Kidney epithelial cell (primary cell): ENCODE data around the gene CEP350. TPM values are rescaled to one million over a fixed set of nuclear protein-coding genes. Genes with fewer than 3 reads are reported as not detected.

Experiments used
- DNase-seq: peaks from one replicate; pipeline ENCODE4 v3.0.0-alpha.2; 2010; ENCODE audit warnings: low read depth
- H3K27me3 ChIP-seq: 2 replicates; pipeline ENCODE4 v1.6.0; 2011; ENCODE audit warnings: low read length; ENCODE audit not compliant: control insufficient read depth, insufficient read depth
- H3K36me3 ChIP-seq: 2 replicates; pipeline ENCODE4 v1.5.1; 2011; ENCODE audit warnings: low read length; ENCODE audit not compliant: control insufficient read depth, insufficient read depth
- H3K4me3 ChIP-seq: 2 replicates; pipeline ENCODE4 v1.5.1; 2011; ENCODE audit warnings: low read depth, mild to moderate bottlenecking, control low read depth, low read length
- total RNA-seq: library from RNA; depleted of rRNA; stranded (reverse); fragments of >200 nt; gene quantifications from 2 replicates; pipeline ENCODE4 v1.2.3, GENCODE V29; 2015
- TF ChIP-seq, protein P1 (sequence below): IDR thresholded peaks from 2 replicates; pipeline ENCODE4 v1.5.1; 2011; ENCODE audit warnings: mild to moderate bottlenecking, moderate library complexity, low read length, control low read depth, inconsistent platforms; ENCODE audit not compliant: insufficient read depth, poor library complexity, severe bottlenecking

The CEP350 gene
- total RNA-seq, 1 donor from 2014 or later, result 24.9 TPM

DNA sequence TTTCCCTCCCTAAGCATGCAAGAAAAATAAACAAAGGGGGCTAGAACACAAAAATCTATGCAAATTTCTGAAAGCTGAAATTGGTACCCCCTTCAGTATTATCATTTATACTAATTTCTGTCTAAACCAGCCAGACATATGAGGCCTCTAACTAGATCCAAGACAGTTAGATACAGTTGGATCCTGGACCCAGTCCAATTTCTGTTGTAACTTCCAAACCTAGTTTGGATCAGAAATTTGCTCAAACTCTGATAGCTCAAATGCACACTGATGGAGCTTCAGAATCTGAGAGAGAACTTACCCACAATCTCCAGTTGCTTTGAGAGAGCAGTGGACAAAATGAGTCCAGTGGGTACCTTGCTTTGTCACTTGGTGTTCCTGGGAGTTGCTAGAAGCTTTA is 11.9 kb downstream of the CEP350 start:
- TF ChIP-seq, protein P1, sequence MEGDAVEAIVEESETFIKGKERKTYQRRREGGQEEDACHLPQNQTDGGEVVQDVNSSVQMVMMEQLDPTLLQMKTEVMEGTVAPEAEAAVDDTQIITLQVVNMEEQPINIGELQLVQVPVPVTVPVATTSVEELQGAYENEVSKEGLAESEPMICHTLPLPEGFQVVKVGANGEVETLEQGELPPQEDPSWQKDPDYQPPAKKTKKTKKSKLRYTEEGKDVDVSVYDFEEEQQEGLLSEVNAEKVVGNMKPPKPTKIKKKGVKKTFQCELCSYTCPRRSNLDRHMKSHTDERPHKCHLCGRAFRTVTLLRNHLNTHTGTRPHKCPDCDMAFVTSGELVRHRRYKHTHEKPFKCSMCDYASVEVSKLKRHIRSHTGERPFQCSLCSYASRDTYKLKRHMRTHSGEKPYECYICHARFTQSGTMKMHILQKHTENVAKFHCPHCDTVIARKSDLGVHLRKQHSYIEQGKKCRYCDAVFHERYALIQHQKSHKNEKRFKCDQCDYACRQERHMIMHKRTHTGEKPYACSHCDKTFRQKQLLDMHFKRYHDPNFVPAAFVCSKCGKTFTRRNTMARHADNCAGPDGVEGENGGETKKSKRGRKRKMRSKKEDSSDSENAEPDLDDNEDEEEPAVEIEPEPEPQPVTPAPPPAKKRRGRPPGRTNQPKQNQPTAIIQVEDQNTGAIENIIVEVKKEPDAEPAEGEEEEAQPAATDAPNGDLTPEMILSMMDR, result no peak
- Histone ChIP-seq H3K36me3 (no peaks in the 10 kb centered on the region), H3K4me3 (no peak overlapping the region), H3K27me3 (no peaks in the 10 kb centered on the region)
- no peak for DNase-seq

DNA sequence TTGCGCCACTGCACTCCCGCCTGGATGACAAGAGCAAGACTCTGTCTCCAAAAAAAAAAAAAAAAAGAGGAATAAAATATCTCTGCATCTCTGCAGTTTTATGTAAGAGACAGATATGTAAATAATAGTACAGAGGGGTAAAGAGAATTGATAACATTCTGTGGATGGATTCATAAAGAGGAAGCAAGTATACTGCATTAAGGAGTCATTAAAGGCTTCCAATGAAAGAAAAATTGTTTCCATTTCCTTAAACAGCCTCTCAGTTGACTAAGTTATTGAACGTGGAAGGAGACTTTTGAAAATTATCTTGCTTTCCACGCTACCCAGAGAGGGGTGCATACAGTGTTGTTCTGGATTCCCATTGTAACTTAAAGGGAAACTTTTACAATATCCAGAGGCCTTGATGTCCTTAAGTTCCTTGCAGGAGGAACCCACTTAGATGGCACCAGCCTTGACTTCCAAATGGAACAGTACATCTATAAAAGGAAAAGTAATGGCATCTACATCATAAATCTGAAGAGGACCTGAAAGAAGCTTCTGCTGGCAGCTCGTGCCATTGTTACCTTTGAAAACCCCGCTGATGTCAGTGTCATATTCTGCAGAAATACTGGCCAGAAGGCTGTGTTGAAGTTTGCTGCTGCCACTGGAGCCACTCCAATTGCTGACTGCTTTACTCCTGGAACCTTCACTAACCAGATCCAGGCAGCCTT is 13.8 kb downstream of the CEP350 start:
- TF ChIP-seq, protein P1, result no peak
- Histone ChIP-seq H3K36me3 (no peaks in the 10 kb centered on the region), H3K27me3 (no peaks in the 10 kb centered on the region), H3K4me3 (no peak overlapping the region)
- no peak for DNase-seq

DNA sequence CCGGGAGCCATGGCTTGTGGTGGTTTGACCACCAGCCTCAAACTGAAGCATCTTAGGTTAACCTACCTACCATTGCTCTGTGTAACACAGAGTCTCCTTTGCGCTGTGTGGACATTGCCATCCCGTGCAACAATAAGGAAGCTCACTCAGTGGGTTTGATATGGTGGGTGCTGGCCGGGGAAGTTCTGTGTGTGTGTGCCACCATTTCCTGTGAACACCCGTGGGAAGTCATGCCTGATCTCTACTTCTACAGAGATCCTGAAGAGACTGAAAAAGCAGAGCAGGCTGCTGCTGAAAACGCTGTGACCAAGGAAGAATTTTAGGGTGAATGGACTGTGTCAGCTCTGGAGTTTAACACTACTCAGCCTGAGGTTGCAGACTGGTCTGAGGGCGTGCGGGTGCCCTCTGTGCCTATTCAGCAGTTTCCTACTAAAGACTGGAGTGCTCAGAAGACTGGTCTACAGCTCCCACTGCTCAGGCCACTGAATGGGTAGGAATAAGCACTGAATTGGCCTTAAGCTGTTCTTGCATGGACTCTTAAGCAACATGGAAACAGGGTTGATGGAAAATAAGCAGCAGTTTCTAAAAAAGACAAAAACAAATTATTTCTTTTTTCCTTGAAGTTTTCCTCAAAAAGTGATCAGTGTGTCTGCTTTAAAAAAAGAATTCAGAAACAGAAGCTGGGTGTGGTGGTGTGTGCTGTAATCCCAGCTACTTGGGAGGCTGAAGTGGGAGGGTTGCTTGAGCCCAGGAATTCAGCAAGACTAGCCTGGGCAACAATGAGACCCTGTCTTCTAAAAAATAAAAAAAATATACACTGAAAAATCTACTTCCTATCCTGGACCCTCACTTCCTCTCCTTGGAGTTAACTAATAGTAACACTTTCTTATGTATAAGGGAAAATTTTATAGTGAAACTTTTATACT is 14.6 kb downstream of the CEP350 start:
- TF ChIP-seq, protein P1, result no peak
- no peak overlapping the region for H3K4me3 ChIP-seq
- H3K27me3 ChIP-seq, result no peaks in the 10 kb centered on the region
- DNase-seq, result no peak
- H3K36me3 ChIP-seq, result no peaks in the 10 kb centered on the region

DNA sequence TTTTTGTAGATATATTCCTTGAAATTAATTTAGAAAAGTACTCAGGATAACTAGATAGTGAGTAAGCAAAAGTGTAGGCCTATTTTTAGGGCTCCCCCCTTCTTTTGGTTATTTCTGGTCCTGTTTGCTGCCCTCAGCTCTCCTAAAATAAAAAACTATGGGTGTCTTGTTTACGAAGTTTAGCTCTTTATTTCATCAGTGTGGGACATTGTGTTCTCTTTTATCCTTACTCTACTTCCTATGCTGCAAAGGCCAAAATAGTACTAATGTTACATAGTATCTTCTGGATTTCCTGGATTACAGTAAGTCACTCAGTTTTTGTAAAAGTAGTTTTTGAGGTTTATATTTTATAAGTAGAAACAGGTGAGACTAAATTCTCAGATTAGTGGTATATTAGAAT is 15.4 kb downstream of the CEP350 start:
- H3K27me3 ChIP-seq, result no peaks in the 10 kb centered on the region
- DNase-seq, result no peak
- no peaks in the 10 kb centered on the region for H3K36me3 ChIP-seq
- H3K4me3 ChIP-seq, result no peak overlapping the region
- TF ChIP-seq, protein P1, result no peak

DNA sequence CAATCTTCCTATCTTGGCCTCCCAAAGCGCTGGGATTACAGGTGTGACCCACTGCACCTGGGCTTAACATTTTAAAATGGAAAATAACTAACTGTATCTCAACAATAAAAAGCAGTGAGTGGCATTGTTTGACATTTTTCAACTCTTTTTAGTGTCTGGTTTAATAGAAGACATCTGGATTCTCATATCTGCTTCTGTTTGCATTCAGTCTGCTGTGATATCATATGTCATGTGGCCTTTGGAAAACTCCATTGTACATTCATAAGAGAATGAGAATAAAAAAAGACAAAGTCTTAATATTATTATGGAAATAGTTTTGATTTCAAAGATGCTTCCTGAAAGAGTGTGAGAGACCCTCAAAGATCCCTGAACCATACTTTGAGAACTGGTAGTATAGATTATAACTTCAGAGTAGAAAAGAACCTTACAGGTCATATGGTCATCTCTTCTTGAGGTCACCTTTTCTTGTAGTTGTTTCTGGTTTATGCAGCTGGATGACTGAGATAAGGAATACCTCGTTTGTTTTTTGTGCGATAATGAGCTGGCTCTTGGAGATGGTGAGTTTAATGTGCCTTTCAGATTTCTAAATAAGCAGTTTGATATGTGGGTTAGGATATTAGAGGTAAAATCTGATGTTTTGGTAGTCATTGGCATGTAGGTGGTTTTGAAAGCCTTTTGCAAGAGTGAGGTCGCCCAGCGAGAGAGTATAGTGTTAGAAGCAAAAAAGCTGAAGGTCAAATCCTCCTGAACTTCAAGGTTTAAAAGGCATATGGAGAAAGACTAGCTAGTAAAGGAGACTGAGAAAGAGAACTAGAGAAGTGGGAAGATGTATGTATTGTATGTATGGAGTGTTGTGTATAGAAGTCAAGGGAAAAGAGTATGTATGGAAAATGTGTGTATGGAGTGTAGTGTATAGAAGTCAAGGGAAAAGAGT is 17.2 kb downstream of the CEP350 start:
- H3K36me3 ChIP-seq, result no peaks in the 10 kb centered on the region
- H3K4me3 ChIP-seq, result no peak overlapping the region
- TF ChIP-seq, protein P1, result no peak
- H3K27me3 ChIP-seq, result no peaks in the 10 kb centered on the region
- DNase-seq, result no peak
